Measurements from ENCODE around the gene ARHGEF6.
A peak's percentile ranks its signal among the peaks of the same experiment; 100 is the strongest.
"Not testable (repeated sequence)": the region's sequence is repeated elsewhere in the genome, so short reads cannot be mapped to it uniquely, and the experiment has no call there.

The ARHGEF6 gene, protein sequence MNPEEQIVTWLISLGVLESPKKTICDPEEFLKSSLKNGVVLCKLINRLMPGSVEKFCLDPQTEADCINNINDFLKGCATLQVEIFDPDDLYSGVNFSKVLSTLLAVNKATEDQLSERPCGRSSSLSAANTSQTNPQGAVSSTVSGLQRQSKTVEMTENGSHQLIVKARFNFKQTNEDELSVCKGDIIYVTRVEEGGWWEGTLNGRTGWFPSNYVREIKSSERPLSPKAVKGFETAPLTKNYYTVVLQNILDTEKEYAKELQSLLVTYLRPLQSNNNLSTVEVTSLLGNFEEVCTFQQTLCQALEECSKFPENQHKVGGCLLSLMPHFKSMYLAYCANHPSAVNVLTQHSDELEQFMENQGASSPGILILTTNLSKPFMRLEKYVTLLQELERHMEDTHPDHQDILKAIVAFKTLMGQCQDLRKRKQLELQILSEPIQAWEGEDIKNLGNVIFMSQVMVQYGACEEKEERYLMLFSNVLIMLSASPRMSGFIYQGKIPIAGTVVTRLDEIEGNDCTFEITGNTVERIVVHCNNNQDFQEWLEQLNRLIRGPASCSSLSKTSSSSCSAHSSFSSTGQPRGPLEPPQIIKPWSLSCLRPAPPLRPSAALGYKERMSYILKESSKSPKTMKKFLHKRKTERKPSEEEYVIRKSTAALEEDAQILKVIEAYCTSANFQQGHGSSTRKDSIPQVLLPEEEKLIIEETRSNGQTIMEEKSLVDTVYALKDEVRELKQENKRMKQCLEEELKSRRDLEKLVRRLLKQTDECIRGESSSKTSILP

DNA sequence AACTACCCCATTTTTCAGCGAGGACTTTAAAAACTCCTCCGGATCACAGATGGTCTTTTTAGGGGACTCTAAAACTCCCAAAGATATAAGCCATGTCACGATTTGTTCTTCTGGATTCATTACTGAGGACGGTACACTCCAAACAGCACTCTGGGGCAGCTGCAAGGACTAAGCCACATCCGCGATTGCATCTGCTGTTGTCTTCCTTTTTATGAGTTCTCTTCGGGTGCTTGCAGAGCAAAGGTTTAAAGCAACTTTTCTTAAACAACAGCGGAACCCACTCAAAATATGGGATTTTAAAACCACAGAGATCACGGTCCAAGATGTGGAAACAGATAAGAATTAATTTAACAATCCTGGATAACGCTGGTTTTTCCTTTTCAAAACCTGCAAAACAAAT lies at the start of gene ARHGEF6:
Gene ARHGEF6 (minus strand): TSS at position 170 of the 400 bp plus-strand sequence. CDS start 50 bp downstream, at position 120.
- no peak for DNase-seq

DNA sequence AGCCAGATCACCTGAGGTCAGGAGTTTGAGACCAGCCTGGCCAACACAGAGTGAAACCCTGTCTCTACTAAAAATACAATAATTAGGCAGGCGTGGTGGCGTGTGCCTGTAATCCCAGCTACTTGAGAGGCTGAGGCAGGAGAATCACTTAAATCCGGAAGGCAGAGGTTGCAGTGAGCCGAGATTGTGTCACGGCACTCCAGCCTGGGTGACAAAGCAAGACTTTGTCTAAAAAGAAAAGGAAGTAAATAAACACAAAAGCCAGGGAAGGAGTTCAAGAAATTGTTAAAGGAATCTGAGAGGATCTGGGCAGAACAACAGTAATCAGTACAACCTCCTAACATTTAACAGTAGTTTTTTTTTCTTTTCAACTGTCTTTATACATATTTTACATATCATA lies 48.7 kb upstream of the ARHGEF6 start:
- DNase-seq, result no peak

DNA sequence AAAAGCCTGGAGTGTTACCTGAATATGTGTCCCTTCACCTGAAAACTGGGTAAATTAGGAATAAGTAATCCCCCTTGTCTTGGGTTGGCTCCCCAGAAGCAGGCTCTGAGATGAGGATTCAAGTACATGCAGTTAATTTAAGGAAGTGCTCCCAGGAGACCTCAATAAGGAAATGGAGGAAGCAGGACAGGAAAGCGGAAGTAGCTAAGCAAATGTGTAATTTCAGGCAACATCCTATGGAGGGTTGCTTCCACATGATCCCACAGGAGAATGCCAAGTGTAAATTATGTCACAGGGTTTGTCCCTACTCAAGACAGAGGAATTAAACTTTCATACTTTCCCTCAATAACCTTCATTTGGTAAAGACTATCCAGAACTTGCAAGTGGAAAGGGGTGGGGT lies 48.1 kb upstream of the ARHGEF6 start:
- DNase-seq, result no peak

DNA sequence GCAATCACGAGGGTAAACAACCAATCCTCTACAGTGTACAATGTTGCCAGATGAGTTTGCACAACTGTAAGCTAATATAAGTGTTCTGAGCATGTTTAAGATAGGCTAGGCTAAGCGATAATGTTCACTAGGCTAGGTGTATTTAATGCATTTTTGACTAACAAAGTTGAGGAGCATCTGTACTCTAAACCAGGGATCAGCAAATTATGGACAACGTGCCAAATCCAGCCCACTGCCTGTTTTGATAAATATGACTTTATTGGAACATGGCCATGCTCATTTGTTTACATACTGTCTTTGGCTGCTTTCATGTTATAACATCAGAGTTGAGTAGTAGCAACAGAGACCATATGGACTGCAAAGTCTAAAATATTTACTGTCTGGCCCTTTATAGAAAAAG lies 46.3 kb upstream of the ARHGEF6 start:
- no peak for DNase-seq

DNA sequence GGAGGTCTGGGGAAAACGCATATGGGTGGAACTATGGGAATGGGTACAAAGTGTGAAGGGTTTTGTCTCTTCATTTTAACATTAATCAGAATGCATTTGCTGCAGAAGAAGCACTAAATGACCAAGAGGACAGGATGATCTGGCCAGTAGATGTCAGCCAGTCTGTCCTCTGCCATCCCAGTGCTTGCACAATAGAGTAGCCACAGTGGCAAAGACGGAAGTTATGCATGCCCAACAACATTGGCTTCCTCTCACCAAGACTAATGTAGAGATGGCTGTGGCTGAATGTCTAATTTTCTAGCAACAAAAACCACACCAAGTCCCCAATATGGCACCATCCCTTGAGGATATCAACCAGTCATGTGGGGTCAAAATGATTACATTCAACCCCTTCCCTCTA lies 45.0 kb upstream of the ARHGEF6 start:
- no peak for DNase-seq

DNA sequence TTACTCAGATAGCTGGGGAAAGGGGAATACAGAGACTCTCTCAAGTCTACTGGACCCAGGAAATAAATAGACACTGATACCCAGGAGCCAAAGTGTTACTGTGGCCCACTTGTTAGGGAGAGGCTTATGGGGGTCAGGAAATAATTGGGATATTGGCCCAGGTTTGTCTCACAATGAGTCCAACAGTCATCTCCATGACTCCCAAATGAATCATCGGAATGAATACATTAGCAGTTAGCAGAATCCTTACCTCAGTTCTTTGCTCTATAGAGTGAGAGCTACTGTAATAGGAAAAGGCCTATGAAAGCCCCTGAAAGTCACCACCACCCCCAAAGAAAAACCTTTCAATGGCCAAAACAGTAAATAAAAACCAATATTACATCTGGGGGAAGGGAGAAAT lies 42.4 kb upstream of the ARHGEF6 start:
- DNase-seq, result peak; percentile 35

DNA sequence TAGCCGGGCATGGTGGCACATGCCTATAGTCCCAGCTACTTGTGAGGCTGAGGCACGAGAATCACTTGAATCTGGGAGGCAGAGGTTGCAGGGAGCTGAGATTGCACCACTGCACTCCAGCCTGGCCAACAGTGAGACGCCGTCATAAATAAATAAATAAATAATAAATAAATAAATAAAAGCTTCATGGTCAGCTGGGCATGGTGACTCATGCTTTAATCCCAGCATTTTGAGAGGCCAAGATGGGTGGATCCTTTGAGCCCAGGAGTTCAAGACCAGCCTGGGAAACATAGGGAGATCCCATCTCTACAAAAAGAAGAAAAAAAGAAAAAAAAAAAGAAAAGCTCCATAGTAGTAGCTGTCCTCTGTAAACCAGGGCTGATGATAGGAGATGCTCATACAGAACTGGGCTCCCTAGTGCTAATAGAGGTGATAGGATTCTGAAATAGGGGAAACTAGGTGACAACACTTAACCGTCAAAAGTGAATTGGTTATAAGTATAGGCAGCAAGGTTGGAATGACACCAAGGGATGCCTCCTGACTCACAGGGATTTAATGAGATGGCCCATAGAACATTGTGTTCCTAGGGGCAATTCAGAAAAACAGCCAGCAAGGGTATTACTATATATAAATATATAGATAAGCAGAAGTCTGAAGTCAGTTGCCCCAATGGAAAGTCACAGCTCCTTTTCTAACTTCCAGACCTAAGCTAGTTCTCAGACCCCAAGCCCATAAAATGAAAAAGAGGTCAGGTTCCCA lies 41.8 kb upstream of the ARHGEF6 start:
- DNase-seq, result no peak

DNA sequence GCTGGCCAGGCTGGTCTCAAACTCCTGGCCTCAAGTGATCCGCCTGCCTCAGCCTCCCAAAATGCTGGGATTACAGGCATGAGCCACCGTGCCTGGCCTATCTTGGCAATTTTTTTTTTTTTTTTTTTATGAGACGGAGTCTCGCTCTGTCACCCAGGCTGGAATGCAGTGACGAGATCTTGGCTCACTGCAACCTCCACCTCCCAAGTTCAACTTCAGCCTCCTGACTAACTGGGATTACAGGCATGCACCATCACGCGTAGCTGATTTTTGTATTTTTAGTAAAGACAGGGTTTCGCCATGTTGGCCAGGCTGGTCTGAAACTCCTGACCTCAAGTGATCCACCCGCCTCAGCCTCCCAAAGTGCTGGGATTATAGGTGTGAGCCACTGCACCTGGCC lies 39.0 kb upstream of the ARHGEF6 start:
- not testable (repeated sequence) for DNase-seq

DNA sequence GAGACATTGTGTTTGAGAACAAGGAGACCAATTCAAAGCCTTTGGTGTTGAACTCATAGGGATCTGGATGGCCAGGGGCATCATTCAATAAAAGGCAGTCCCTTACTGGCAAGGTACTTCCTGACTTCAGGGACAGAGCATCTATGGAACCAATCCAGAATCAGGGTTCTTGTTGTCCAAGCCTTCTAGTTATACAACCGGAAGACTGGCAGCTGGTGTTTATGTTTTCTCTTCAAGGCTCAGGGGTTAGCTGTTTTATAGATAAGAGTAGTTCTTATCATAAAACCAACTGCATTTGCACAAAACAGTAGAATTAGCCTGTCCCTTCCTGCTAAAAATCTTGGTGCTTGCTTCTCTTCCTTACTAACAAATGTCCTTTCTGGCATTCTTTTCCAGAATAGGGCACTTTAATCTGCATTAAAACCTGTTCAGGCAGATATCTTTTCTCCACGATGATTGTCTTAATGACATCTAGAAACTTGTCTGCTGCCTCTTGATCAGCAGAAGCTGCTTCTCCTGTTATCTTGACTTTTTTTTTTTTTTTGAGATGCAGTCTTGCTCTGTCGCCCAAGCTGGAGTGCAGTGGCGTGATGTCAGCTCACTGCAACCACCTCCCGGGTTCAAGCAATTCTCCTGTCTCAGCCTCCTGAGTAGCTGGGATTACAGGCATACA lies 38.4 kb upstream of the ARHGEF6 start:
- no peak for DNase-seq

DNA sequence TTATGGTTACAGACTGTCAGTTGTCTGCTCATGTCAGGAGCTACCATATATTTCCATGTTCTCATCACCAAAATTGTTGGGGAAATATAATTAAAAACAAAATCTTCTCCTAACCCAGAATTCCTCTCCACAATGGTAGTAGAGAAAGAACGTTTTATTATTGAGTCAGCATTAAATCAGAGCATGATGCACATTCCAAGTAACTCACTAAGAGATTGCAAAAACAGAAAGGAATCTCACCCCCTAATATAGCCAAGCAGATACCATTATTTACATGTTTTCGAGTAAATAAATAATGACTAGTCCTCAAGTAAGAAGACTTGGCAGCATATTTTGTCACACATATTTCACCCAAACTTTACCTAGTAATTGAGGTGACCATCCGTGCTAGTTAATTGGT lies 36.2 kb upstream of the ARHGEF6 start:
- peak; percentile 37 for DNase-seq

DNA sequence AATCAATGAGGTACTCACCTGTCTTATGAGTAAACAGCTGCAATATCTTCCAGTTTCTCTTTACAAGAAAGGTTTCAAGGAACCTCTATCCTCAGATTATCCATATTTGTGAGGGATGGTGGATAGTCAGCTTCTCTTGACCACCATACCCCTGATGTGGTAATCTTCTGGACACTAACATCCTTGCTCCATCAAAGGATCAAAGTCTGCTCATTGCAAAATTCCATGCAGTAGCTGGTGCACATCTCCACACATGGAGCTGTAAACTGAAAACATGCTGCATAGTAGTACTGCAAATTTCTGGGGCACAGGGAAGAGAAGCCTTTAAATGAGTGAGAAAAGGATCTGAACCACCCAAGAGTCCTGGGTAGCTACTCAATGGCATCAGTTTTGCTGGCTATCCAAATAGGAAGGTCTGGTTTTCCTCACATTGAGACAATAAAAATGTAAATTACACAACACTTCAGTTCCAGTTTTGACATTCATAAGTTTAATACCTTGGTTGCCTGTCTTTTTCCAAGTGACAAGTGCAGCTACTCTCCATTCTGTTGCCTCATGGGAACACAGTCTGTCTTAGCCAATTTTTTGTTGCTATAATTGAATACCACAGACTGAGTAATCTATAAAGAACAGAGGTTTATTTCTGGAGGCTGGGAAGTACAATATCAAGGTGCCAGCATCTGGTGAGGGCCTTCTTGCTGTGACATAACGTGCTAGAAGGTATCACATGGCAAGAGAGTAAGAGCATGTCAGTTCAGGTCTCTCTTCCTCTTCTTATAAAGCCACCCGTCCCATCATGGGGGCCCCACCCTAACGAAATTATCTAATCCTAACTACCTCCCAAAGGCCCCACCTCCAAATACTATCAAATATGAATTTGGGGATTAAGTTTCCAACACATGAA lies 34.4 kb upstream of the ARHGEF6 start:
- DNase-seq, result no peak

DNA sequence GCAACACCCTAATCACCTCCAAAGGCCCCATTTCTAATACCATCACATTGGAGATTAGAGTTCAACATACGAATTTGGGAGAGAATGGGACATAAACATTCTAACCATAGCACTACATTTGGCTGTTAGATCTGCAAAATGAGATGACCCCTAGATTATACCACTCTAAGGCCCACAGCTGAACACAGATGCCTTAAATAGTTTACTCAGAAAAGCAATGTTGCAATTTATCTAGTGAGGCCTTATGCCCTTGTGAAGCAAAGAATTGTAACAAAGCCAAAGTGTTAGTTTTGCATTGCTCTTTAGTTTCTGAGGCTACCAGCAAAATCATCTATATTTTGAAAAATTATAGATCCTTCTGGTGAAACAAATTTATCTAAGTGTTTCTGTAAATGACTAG lies 31.6 kb upstream of the ARHGEF6 start:
- peak; percentile 3 for DNase-seq

DNA sequence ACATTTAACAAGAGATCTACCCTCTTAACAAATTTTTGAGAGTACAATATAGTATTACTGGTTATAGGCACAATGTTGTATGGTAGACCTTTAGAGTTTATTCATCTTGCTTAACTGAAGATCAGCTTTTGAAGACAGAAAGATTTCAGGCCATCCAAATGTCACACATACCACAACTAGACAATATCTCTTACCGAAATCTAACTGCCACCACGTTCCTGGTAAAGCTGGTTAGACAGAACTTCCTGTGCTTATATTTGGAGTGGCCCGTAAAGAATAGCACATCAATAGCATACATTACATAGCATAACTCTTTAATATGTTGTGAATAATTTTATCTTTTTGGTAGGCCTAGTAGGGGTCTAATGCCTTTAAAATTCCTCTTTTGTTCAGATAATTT lies 29.8 kb upstream of the ARHGEF6 start:
- no peak for DNase-seq

DNA sequence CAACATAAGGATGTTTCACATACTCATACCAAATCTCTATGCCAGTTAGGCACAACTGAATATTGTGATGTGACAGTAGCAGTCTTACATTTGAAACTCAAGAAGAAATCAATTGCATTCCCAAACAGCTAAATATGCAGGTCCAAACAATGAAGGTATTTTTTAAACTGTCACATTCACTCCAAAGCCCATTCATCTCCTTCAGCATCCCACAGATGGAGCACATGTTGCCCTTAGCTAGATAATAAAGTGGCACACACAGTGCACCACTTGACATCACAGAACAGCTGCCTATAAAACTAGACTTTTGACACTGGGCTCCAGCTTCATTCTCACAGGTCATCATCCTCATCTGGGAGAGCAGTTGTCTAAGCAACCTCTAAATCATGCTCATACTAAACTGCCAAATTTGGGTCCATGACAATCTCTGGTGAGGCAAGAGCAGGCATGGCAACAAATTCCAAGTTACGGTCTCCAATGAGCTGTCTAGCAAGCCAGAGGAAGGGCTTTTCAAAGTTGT lies 26.2 kb upstream of the ARHGEF6 start:
- no peak for DNase-seq

DNA sequence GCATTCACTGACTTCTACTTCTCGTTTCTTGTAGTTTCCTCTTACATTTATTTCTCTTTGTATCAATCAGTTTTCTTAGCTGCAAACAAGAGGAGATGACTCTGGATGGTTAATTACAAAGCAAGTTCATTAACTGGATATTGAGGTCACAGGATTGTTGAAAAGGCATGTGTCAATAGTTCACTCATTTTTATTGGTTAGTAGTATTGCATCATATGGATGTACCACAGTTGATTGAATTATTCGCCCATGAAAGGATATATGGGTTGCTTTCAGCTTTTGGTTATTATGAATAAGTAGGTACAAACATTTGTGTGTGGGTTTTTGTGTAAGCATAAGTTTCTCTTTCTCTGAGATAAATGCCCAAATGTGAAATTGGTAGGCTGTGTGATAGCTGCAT lies 21.8 kb upstream of the ARHGEF6 start:
- no peak for DNase-seq

DNA sequence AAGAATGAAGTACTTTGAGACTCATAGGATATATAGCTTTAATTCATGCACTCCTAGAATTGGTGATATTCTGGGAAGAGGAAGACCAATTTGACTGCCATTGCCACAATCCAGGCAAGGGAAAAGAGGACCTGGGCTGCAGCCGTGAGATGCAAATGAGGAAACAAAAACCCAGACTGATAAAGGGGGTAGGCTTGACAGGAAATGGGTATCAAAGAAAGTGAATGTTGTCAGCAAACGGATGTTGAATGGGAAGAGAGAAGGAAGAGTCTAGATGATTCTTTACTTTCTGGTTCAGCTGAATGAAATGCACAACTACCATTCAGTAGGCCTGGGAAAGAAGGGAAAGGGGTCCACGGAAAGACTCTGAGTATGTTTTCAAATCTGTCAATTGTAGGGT lies 17.1 kb upstream of the ARHGEF6 start:
- DNase-seq, result no peak

DNA sequence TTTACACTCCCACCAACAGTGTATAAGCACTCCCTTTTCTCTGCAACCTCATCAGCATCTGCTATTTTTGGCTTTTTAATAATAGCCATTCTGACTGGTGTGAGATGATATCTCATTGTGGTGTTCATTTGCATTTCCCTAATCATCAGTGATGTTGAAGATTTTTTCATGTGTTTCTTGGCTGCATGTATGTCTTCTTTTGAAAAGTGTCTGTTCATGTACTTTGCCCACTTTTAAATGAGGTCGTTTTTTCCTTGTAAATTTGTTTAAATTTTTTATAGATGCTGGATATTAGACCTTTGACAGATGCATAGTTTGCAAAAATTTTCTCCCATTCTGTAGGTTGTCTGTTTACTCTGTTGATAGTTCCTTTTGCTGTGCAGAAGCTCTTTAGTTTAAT lies 14.4 kb upstream of the ARHGEF6 start:
- DNase-seq, result not testable (repeated sequence)

DNA sequence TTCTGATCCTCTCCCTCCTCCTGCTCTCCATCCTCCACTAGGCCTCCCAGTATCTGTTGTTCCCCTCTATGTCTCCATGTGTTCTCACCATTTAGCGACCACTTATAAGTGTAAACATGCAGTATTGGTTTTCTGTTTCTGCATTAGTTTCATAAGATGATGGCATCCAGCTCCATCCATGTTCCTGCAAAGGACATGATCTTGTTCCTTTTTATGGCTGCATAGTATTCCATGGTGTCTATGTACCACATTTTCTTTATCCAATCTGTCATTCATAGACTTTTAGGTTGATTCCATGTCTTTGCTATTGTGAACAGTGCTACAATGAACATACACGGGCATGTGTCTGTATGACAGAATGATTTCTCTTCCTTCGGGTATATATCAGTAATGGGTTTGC lies 13.9 kb upstream of the ARHGEF6 start:
- not testable (repeated sequence) for DNase-seq

DNA sequence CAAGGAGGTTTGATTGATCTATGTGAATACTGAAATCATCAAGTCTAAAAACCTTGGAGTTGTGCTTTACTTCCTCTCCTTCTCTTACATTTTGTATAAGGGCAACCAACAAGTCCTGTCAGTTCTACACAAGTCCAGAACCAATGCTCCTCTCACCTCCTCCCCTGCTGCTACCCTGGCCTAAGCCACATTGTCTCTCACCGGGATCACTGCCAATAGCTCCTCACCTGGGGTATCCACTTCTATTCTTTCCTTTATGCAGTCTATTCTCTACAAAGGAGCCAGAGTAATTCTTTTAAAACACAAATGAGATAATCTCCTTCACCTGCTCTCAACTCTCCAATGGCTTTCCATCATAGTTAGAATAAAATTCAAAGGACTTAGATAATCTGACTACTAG lies 13.3 kb upstream of the ARHGEF6 start:
- DNase-seq, result no peak

DNA sequence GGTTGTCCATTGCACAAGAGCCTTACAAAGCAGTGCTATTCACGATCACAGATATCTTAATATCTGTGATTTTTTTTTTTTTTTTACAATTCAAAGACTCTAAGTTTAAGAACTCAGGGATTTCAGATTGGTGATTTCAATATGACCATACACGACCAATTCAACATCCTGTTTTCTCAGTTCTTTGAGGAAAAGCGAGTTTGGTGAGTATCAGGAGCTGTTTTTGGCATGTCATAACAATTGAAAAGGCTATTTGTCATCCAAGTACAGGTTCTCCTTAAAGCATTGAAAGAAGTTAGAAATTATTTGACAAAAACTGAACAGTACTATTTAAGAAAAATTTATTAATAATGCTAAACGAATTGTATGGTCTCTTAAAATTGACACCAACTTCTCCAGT lies 9.1 kb upstream of the ARHGEF6 start:
- no peak for DNase-seq

DNA sequence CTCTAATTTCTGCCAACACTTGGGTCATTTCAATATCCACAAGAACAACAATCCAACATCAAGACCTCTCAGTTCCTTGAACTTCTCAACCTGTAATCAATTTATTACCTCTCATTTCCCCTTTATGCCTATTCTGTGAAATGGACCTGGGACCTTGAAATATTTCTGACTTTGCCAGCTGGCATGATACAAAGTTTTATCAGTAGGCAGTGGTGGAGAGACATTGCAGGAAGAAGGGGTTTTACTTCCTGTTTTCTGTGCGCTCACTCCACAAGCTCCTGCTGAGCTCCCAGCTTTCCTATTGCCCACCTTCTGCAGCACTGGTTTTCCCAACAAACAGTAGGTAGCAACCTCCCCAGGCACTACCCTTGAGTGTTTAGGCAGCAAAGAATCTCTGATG lies 3.5 kb upstream of the ARHGEF6 start:
- no peak for DNase-seq

DNA sequence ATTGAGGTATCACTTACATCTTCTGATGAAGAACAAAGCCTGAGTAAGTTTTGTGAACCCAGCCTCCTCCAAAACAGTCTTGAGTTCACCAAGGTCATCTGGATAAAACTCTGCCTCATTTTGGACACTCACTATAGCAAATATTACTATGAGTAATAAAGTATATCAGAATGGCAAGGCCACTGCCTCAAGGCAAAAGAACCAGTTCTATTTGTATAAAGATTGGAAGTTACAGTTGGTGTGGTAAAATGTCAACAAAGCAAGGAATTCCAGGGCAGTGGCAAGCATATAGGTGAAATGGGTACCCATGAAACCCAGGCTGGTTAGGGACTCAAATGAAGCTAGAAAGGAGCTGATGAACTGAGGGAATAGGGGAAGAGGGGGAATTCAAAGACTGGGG lies 2.4 kb upstream of the ARHGEF6 start:
- no peak for DNase-seq
